HG02870 (cell line): ENCODE results near the gene NEU1.
"Not testable (repeated sequence)": the region's sequence is repeated elsewhere in the genome, so short reads cannot be mapped to it uniquely, and the experiment has no call there.

ENCODE experiments used
- ATAC-seq: cut with Tn5 transposase; IDR thresholded peaks from one replicate; pipeline ENCODE4 v1.9.1; 2021; ENCODE audit warnings: mild to moderate bottlenecking, moderate library complexity; ENCODE audit not compliant: unreplicated experiment

NEU1 gene

DNA sequence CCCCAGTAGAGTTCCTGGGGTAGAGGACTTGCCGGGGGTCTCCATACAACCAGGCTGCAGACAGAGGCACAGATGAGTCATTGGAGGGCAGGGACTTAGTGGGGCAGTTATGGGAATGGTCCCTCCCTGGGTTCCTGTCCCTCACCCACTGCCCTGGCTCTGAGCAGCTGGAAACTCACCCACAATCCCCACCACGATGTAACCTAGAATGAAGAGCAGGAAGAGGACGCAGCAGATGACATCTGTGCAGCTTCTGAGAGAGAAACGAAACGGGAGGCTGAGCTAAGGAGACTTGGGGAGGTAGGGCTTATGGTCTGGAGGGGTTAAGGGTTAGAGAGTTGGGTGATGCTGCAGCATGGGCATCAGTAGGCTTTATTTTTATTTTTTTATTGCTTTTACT lies 13.3 kb upstream of the NEU1 start:
- no peak for ATAC-seq

DNA sequence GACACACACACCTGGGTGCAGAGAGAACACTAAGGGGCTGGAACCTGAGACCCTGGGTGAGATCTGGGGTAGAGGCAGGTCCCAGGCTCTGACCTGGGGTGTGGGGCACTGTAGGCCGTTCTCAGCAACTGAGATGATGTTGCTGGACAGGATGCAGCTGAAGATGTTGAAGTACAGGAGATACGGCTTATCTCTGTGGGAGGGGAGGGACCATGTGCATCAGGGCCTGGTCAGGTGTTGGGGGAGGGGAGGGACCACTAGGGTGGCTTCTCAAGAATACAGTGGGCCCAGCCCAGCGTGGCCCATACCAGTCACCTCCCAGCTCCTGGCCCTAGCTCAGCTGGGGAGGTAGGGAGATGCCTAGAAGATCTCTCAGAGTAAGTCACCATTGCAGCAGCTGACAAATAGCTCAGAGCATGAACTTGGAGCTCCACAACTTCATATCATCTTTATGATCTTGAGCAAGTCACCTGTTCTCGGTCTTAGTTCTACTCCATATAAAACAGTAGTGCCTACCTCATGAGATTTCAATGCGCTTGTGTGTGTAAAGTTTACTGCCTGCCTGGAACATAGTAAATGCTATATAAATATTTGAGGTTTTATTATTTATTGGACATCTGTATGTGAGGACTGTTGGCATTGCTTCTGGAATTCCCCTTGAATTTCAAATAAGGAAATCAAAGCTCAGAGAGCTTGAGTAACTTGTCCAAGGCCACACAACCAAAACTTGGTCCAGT lies 12.4 kb upstream of the NEU1 start:
- ATAC-seq, result no peak

DNA sequence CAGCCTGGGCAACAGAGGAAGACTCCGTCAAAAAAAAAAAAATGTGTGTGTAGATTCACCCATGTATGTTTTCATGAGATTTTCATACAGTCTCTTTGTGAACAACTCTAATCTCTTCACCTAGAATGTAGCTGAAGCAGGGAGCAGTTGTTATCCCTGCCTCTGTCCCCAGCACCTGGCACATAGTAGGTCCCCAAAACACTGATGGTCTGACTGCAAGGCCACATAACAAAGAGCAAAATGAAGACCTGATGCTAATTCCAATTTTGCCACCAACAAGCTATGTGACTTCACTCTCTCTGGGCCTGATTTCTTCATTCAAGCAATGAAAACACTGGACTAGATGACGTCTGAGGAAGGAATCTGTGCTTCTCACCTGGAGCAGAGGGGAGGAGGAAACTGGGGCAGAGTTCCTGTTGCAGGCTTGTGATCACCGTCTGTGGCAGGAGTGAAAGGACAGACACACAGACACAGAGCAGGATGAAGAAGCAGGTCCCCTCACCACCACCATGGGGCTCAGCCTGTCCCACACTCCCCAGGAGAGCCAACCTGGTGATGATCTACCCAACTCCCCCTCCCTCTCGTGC lies 11.6 kb upstream of the NEU1 start:
- no peak for ATAC-seq

DNA sequence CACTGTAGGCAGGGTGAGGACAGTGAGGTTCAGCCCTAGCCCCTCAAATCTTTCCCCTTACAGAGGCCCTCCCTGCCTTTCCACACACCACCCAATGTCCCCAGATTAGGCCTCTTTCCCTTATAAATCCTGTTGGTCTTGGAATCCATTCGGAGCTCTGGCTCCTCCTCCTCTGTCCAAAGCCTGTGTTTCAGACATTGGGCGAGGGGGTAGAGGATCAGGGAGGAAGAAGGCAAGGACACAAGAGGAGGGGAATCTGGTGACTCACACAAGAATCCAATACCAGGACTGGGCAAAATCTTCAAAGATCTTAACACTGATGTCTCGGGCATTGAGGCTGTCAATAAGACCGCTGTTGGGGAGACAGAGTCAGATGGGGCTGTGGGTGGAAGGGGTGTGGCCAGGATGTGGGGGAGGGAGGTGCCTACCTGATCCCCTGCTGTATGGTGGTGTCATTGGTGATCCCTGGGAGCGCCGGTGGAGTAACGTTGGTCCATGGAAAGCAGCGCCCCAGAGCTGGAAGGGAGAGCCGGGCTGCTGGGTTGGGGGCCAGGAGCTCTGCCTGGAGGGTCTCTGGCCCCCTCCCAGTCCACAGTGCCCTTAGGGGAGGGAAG lies 8.5 kb upstream of the NEU1 start:
- ATAC-seq, result no peak

DNA sequence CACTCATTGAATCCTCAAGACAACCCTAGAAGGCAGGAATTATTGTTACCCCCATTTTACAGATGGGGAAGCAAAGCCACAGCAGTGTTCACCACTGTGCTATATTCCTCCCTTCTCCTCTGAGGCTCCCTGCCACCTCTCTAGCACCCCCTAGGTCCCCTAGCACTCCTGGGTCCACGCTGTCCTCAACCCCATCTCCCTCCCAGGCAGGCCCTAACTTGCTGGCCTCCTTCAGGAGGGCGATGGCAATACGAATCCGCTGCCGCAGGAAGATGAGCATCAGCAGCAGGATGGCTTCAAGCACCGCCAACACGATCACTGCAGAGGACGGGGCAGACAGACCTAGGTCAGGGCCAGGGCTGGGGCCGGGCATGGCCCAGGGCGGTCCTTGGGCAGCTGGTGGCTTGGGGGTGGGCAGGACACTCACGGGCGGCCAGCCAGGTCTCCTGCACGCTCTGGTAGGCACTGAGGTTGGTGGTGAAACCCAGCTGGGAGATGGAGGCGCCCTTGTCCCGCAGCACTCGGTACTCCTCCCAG lies 7.8 kb upstream of the NEU1 start:
- ATAC-seq, result no peak

DNA sequence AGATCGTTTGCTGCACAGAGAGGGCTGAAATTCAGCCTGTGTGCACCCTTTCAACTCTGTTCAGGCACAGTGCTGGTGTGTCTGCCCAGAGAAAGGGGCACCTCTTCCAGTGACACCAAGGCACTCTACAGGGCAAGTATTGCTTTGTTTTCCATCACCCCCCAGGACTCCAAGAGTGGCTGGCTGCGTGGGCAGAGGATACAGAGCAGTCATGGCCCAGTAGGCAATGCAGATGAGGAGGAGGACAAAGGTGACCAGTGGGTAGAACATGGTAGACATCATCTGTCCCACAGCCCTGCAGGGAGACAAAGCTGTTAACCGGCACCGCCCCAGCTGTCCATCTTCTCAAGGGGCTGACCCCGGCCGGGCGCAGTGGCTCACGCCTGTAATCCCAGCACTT lies 6.7 kb upstream of the NEU1 start:
- ATAC-seq, result no peak

DNA sequence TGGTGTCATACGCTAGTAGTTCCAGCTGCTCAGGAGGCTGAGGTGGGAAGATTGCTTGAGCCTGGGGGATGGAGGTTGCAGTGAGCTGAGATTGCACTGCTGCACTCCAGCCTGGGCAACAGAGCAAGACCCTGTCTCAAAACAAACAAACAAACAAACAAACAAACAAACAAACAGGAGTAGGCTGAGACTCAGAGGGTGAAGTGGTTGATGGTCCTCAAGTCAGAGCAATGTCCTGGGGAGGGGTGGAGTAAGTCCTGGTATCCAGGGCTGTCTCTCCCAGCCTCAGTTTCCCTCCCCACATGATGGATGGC lies 6.0 kb upstream of the NEU1 start:
- not testable (repeated sequence) for ATAC-seq

DNA sequence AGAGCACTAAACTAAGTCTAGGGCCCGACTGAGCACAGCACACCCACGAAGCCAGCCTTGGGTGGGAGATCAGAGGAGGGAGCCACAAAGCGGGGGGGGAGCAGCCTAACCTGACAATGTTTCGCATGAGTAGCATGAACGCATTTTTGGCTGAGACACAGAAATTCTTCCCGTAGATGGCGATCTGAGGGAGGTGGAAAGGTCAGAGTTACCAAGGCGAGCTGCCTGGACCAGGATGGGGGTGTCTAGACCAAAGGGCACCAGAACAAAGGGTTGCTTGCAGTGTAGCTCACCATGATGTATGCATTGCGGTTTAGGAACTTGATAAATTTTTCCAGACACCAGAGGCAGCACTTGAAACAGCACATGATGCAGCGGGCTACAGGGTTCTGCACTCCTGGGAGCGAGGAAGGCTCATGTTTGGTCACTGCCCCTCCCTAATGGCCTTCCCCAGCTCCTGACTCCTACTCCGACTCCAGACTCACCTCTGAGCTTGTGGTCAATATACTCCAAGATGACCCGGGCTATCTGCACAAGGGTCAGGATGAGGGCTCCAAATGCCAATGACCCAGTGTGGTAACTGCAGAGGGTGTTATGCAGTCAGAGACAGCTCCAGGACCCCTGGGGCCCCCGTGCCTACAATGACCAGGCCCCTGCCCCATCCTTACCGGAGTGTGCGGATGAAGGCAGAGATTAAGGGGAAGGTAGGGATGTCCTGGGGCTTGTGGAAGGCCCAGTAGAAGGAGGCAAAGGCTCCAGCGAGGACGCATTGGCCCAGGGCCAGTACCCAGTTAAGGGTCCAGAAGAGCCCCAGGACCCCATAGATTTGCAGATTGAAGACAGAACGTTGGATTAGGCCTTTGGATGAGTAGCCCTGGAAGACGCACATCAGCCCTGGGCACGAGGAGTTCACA lies 2.8 kb upstream of the NEU1 start:
- no peak for ATAC-seq

GRCh38 chr6:31864818-31865204 lies 2.2 kb upstream of the NEU1 start:
- ATAC-seq, result no peak

DNA sequence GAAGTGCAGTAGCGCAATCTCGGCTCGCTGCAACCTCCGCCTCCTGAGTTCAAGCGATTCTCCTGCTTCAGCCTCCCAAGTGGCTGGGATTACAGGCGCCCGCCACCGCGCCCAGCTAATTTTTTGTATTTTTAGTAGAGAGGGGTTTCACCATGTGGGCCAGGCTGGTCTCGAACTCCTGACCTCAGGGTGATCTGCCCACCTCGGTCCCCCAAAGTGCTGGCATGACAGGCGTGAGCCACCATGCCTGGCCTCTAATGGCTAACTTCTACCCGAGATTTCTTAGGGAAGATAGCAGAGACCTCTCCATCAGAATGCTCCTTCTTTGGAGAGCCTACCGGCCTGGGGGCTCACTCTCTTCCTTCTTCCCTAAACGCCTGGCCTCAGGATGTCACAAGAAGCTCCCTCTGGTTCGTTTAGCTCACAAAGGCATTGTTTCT lies 1.5 kb upstream of the NEU1 start:
- not testable (repeated sequence) for ATAC-seq

DNA sequence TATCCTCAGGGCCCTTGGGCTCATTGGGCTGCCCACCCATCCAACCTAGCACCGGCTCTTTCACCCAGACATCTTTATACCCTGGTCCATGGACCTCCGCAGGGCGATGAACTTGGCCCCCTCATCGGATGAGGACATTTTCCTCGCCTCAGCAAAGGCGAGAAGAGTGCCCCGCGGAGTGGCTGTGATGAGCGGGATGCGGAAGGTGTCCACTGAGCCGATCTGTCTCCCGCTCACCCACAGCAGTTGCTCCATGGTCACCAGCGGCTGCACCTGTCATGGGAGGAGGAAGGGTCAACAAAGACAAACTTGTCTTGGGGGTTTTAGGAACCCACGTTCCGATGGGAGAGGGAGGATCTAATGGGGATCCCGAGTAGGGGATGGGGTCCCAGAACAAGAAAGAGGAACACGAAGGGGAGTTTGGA lies 690 bp downstream of the NEU1 start:
- no peak for ATAC-seq

GRCh38 chr6:31861150-31861549 lies 1.5 kb downstream of the NEU1 start:
- no peak for ATAC-seq

GRCh38 chr6:31860349-31860748 lies 2.3 kb downstream of the NEU1 start:
- ATAC-seq, result no peak

- ATAC-seq, result no peak
Measured at GRCh38 chr6:31859923-31860322, 2.7 kb downstream of the NEU1 start.

DNA sequence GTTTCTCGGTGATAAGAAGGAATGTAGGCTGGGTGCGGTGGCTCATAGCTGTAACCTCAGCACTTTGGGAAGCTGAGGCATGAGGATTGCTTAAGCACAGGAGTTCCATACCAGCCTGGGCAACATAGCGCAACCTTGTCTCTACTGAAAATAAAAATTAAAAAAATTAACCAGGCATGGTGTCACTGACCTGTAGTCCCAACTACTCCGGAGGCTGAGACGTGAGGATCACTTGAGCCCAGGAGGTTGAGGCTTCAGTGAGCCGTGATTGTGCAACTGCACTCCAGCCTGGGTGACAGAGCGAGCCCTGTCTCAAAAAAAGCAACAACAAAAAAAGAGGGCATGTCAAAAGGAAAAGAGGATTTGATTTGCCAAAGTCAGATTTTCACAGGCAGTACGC lies 3.9 kb downstream of the NEU1 start:
- no peak for ATAC-seq

DNA sequence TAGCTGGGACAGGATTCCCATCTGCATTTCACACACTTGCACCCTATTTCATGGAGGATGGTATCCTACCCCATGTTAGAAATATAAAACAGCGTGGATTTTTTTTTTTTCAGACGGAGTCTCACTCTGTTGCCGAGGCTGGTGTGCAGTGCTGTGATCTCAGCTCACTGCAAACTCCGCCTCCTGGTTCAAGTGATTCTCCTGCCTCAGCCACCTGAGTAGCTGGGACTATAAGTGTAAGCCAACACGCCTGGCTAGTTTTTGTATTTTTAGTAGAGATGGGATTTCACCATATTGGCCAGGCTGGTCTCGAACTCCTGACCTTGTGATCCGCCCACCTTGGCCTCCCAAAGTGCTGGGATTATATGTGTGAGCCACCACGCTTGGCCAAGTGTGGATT lies 4.8 kb downstream of the NEU1 start:
- ATAC-seq, result not testable (repeated sequence)

GRCh38 chr6:31851980-31852718 lies 10.5 kb downstream of the NEU1 start:
- not testable (repeated sequence) for ATAC-seq

DNA sequence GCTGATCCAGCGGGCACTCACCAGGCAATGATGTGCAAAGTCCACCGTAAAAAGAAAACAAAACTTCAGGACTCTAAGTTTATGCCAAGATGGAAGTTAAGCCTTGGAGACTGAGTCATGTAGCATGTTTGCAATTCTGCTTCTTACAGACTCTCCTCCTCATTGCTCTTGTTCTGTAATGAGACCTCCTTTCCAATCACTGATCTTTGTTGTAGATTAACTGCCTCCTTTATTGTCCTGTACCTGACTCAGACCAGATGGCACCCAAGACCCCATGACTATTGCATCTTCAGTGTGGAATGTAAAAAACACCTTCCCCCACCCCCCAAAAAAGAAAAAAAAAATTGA lies 11.2 kb downstream of the NEU1 start:
- no peak for ATAC-seq

DNA sequence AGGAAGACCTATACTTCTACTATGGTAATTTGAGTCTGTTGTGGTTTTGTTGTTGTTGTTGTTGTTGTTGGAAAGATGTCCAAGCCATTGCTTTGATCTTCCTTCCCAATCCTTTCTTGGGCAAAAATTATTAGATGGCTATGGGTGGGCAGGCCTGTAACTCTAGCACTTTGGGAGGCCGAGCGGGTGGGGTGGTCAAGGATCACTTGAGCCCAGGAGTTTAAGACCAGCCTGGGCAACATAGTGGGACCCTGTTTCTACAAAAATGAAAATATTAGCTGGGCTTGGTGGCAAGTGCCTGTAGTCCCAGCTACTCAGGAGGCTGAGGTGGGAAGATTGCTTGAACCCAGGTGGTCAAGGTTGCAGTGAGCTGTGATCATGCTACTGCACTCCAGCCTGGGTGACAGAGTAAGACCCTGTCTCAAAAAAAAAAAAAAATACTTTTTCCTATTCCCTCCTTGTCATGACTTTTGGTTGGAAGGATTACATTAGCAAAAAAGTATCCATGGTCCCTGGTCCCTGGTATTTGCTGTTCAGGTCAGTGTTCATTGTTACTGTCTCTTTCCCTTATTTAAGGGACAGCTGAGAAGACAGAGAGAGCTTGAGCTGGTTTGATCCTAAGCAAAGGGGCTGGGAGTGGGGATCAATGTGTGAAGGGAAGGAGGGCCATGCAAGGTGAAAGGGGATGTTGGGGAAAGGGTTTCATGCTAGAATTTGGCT lies 11.7 kb downstream of the NEU1 start:
- ATAC-seq, result no peak
